RWPE2 (cell line): ENCODE measurements around the gene RIC8A.

ENCODE experiments used
- ATAC-seq: fragments of 200-7000 bp; cut with Tn5 transposase; 3 replicates; pipeline ENCODE4 v1.9.1; 2021; ENCODE audit warnings: low read depth
- DNase-seq: peaks from one replicate; pipeline ENCODE4 v3.0.0-alpha.2; 2020; ENCODE audit warnings: low spot score
- H3K27ac ChIP-seq: fragments of 450-650 bp; 2 replicates; pipeline ENCODE4 v1.5.1; 2017; ENCODE audit warnings: mild to moderate bottlenecking; ENCODE audit not compliant: poor library complexity, severe bottlenecking
- H3K27me3 ChIP-seq: fragments of 250-450 bp; sonication (Bioruptor Pico); 2 replicates; pipeline ENCODE4 v1.5.1; 2021; ENCODE audit warnings: mild to moderate bottlenecking, moderate library complexity; ENCODE audit not compliant: insufficient read depth, poor library complexity, severe bottlenecking
- H3K36me3 ChIP-seq: fragments of 250-450 bp; sonication (Bioruptor Pico); 2 replicates; pipeline ENCODE4 v1.5.1; 2020; ENCODE audit warnings: low read depth, mild to moderate bottlenecking, moderate library complexity
- H3K4me1 ChIP-seq: fragments of 250-450 bp; sonication (Bioruptor Pico); 2 replicates; pipeline ENCODE4 v1.5.1; 2021; ENCODE audit warnings: mild to moderate bottlenecking, moderate library complexity; ENCODE audit not compliant: insufficient read depth, poor library complexity, severe bottlenecking
- H3K4me3 ChIP-seq: fragments of 250-450 bp; sonication (Bioruptor Pico); 2 replicates; pipeline ENCODE4 v1.5.1; 2021; ENCODE audit warnings: mild to moderate bottlenecking, moderate library complexity; ENCODE audit not compliant: severe bottlenecking
- H3K9me3 ChIP-seq: fragments of 250-450 bp; sonication (Bioruptor Pico); 2 replicates; pipeline ENCODE4 v1.5.1; 2021; ENCODE audit warnings: mild to moderate bottlenecking, moderate library complexity; ENCODE audit not compliant: severe bottlenecking
- TF ChIP-seq, protein P1 (sequence below): fragments of 450-650 bp; IDR thresholded peaks from one replicate; pipeline ENCODE4 v1.5.1; 2017; ENCODE audit warnings: mild to moderate bottlenecking, moderate library complexity; ENCODE audit not compliant: poor library complexity, severe bottlenecking

Gene RIC8A

GRCh38 chr11:206002-206384, 1.5 kb upstream of the RIC8A start:
- peak overlapping the region; percentile 95 for H3K27ac ChIP-seq

DNA sequence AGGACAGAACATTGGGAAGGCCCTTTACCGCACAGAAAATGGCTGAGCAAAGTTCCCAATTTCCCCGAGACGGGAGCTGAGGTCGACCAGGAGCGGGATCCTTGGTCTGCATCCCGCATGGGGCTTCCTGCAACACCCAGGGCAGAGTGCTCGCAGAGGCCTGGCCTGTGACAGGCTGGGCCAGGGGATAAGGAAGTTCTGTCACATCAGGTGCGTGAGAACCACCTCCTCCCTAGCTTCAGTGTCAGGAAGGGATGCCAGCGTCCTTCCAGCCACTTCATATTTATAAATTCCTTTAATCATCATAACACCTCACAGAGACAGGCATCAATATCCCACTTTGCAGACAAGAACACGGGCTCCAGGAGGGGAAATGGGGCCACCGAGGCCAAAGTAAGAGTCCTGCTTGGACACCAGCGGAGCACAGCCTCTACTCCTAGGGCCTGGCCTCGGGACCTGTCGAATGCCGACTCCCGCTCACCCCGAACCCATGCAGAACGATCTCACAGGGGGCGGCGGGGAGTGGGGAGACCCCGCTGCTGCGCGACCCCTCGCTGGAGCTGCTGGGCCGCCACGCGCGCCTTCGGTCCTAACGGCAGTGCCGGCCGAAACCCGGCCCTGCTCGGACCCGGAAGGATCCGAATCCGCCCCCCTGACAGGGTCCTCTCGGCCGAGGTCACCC, 841 bp upstream of the RIC8A start:
- Histone ChIP-seq H3K4me3 (peak overlapping the region; percentile 73), H3K27ac (peak overlapping the region; percentile 95), H3K4me1 (peaks cover 10% of the 10 kb centered on the region), H3K27me3 (no peaks in the 10 kb centered on the region), H3K9me3 (no peaks in the 10 kb centered on the region), H3K36me3 (peaks cover 32% of the 10 kb centered on the region)
- TF ChIP-seq, protein P1, sequence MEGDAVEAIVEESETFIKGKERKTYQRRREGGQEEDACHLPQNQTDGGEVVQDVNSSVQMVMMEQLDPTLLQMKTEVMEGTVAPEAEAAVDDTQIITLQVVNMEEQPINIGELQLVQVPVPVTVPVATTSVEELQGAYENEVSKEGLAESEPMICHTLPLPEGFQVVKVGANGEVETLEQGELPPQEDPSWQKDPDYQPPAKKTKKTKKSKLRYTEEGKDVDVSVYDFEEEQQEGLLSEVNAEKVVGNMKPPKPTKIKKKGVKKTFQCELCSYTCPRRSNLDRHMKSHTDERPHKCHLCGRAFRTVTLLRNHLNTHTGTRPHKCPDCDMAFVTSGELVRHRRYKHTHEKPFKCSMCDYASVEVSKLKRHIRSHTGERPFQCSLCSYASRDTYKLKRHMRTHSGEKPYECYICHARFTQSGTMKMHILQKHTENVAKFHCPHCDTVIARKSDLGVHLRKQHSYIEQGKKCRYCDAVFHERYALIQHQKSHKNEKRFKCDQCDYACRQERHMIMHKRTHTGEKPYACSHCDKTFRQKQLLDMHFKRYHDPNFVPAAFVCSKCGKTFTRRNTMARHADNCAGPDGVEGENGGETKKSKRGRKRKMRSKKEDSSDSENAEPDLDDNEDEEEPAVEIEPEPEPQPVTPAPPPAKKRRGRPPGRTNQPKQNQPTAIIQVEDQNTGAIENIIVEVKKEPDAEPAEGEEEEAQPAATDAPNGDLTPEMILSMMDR: no peak
- ATAC-seq (peak; percentile 0; the same call in 1 of the 3 replicates), DNase-seq (no peak)

More at GRCh38 chr11:206002-206384, 1.5 kb upstream of the RIC8A start:
- TF ChIP-seq, protein P1: no peak
- H3K27me3 ChIP-seq: no peaks in the 10 kb centered on the region
- DNase-seq (no peak), ATAC-seq (no peak)
- no peaks in the 10 kb centered on the region for H3K9me3 ChIP-seq
- H3K4me1 ChIP-seq: peaks cover 10% of the 10 kb centered on the region
- H3K36me3 ChIP-seq: peaks cover 26% of the 10 kb centered on the region
- H3K4me3 ChIP-seq: peak overlapping the region; percentile 73

- H3K36me3 ChIP-seq: peaks cover 44% of the 10 kb centered on the region
- TF ChIP-seq, protein P1: no peak
- no peaks in the 10 kb centered on the region for H3K9me3 ChIP-seq
- peak; percentile 2 for ATAC-seq
- H3K4me1 ChIP-seq: peaks cover 10% of the 10 kb centered on the region
- peak overlapping the region; percentile 95 for H3K27ac ChIP-seq
- H3K4me3 ChIP-seq: peak overlapping the region; percentile 73
- no peaks in the 10 kb centered on the region for H3K27me3 ChIP-seq
- no peak for DNase-seq
Measured at GRCh38 chr11:207863-208180, 314 bp downstream of the RIC8A start.

- Histone ChIP-seq H3K4me3 (peak overlapping the region; percentile 73), H3K9me3 (no peaks in the 10 kb centered on the region), H3K36me3 (peaks cover 49% of the 10 kb centered on the region), H3K4me1 (peaks cover 10% of the 10 kb centered on the region), H3K27ac (peak overlapping the region; percentile 95), H3K27me3 (no peaks in the 10 kb centered on the region)
- peak; percentile 60 for ATAC-seq
- DNase-seq: no peak
- TF ChIP-seq, protein P1: no peak
Measured at GRCh38 chr11:208181-208916, 841 bp downstream of the RIC8A start.

GRCh38 chr11:208917-209260, 1.4 kb downstream of the RIC8A start:
- DNase-seq (no peak), ATAC-seq (no peak; the same call in 2 of the 3 replicates)
- TF ChIP-seq, protein P1: no peak
- Histone ChIP-seq H3K27me3 (no peaks in the 10 kb centered on the region), H3K27ac (peak overlapping the region; percentile 95), H3K9me3 (no peaks in the 10 kb centered on the region), H3K4me1 (peaks cover 10% of the 10 kb centered on the region), H3K4me3 (peak overlapping the region; percentile 73), H3K36me3 (peaks cover 55% of the 10 kb centered on the region)
